ENCODE data around the gene SLC49A3. TPM values are rescaled to one million over a fixed set of nuclear protein-coding genes. Genes with fewer than 3 reads are reported as not detected.
"Not testable (repeated sequence)": the region's sequence is repeated elsewhere in the genome, so short reads cannot be mapped to it uniquely, and the experiment has no call there.

SLC49A3 gene
- total RNA-seq, 1 donor from 2014 or later: 14.6 TPM

GRCh38 chr4:649751-650310 is 39.1 kb downstream of the SLC49A3 start:
- no peak for DNase-seq
- no peak for ATAC-seq (ENCODE audit: poor library complexity)
- intact Hi-C loops (cut with DNase I): no loop called here

- intact Hi-C loops (cut with DNase I): no loop called here
- DNase-seq: no peak
Observed at GRCh38 chr4:649293-649625, 39.7 kb downstream of the SLC49A3 start.

GRCh38 chr4:648579-649292 is 40.2 kb downstream of the SLC49A3 start:
- intact Hi-C loops (cut with DNase I): no loop called here
- DNase-seq: no peak
- ATAC-seq (ENCODE audit: poor library complexity): no peak

More at GRCh38 chr4:649293-649625, 39.7 kb downstream of the SLC49A3 start:
- ATAC-seq (ENCODE audit: poor library complexity): no peak

- ATAC-seq (ENCODE audit: poor library complexity) (no peak), DNase-seq (peak; percentile 24)
- intact Hi-C loops (cut with DNase I): no loop called here
Observed at GRCh38 chr4:647481-647880, 41.5 kb downstream of the SLC49A3 start.

- intact Hi-C loops (cut with DNase I): no loop called here
- DNase-seq: peak; percentile 37
- ATAC-seq (ENCODE audit: poor library complexity): no peak
Observed at GRCh38 chr4:646460-646859, 42.5 kb downstream of the SLC49A3 start.

GRCh38 chr4:642366-642765 is 46.6 kb downstream of the SLC49A3 start:
- DNase-seq; ATAC-seq (ENCODE audit: poor library complexity); intact Hi-C loops (cut with DNase I): not testable (repeated sequence)

- DNase-seq (peak; percentile 13), ATAC-seq (ENCODE audit: poor library complexity) (no peak)
- intact Hi-C loops (cut with DNase I): no loop called here
Observed at GRCh38 chr4:637536-638280, 51.2 kb downstream of the SLC49A3 start.

- ATAC-seq (ENCODE audit: poor library complexity) (no peak), DNase-seq (peak; percentile 30)
- intact Hi-C loops (cut with DNase I): no loop called here
Observed at GRCh38 chr4:636628-637159, 52.3 kb downstream of the SLC49A3 start.

- peak; percentile 20 for DNase-seq
- no peak for ATAC-seq (ENCODE audit: poor library complexity)
- intact Hi-C loops (cut with DNase I): no loop called here
Observed at GRCh38 chr4:635851-636627, 52.9 kb downstream of the SLC49A3 start.

GRCh38 chr4:635066-635835 is 53.7 kb downstream of the SLC49A3 start:
- intact Hi-C loops (cut with DNase I); ATAC-seq (ENCODE audit: poor library complexity): not testable (repeated sequence)
- DNase-seq: peak; percentile 14

GRCh38 chr4:634599-634985 is 54.4 kb downstream of the SLC49A3 start:
- intact Hi-C loops (cut with DNase I): no loop called here
- DNase-seq: no peak
- no peak for ATAC-seq (ENCODE audit: poor library complexity)

- no peak for ATAC-seq (ENCODE audit: poor library complexity)
- DNase-seq: peak; percentile 25
- intact Hi-C loops (cut with DNase I): no loop called here
Observed at GRCh38 chr4:633976-634598, 54.9 kb downstream of the SLC49A3 start.

GRCh38 chr4:633406-633805 is 55.5 kb downstream of the SLC49A3 start:
- peak; percentile 21 for DNase-seq

GRCh38 chr4:632926-633325 is 56.0 kb downstream of the SLC49A3 start:
- DNase-seq (peak; percentile 6), ATAC-seq (ENCODE audit: poor library complexity) (no peak)
- intact Hi-C loops (cut with DNase I): no loop called here

More at GRCh38 chr4:633406-633805, 55.5 kb downstream of the SLC49A3 start:
- no peak for ATAC-seq (ENCODE audit: poor library complexity)
- intact Hi-C loops (cut with DNase I): no loop called here

- DNase-seq (peak; percentile 13), ATAC-seq (ENCODE audit: poor library complexity) (no peak)
- intact Hi-C loops (cut with DNase I): no loop called here
Observed at GRCh38 chr4:632196-632790, 56.7 kb downstream of the SLC49A3 start.
